Stomach (tissue), 9 donors: ENCODE results near the gene LSMEM2. TPM values are rescaled to one million over a fixed set of nuclear protein-coding genes. Genes with fewer than 3 reads are reported as not detected.

ENCODE experiments used
- DNase-seq, 2 donors: peaks; one replicate each; pipeline versions ENCODE4 v3.0.0 to v3.0.0-alpha.2; 2013 to 2019
- H3K27ac ChIP-seq, 5 donors: fragments of 200-600 bp in 4 of 5; sonication (generic) in 4 of 5; one replicate each; pipeline ENCODE4 v1.5.1; 2013 to 2019; ENCODE audit warnings: mild to moderate bottlenecking in 1 of 5, moderate library complexity in 1 of 5
- H3K27me3 ChIP-seq, 3 donors: fragments of 200-600 bp; sonication (generic); one replicate each; pipeline ENCODE4 v1.5.1; 2017 to 2019; ENCODE audit warnings: mixed run types in 1 of 3
- H3K36me3 ChIP-seq, 4 donors: fragments of 200-600 bp; sonication (generic); 1 replicate in 3 of 4; 2 replicates in 1 of 4; pipeline ENCODE4 v1.5.1; 2016 to 2019
- H3K4me1 ChIP-seq, 4 donors: fragments of 200-600 bp; sonication (generic); one replicate each; pipeline ENCODE4 v1.5.1; 2016 to 2019
- H3K4me3 ChIP-seq, 4 donors: fragments of 200-600 bp; sonication (generic) in 3 of 4; one replicate each; pipeline ENCODE4 v1.5.1; 2016 to 2019; ENCODE audit warnings: mild to moderate bottlenecking in 1 of 4
- H3K9me3 ChIP-seq, 4 donors: fragments of 200-600 bp; sonication (generic); one replicate each; pipeline ENCODE4 v1.5.1; 2016 to 2019
- EP300 ChIP-seq: sonication (generic); formaldehyde crosslinking; IDR thresholded peaks from one replicate; pipeline ENCODE4 v1.6.1; 2017; ENCODE audit warnings: antibody characterized with exemption
- POLR2A ChIP-seq, 4 donors: fragments of 450-650 bp; IDR thresholded peaks; one replicate each; pipeline ENCODE4 v1.6.1; 2016; ENCODE audit warnings: antibody characterized with exemption in 4 of 4, control low read depth in 2 of 4, mild to moderate bottlenecking in 1 of 4, moderate library complexity in 1 of 4
- POLR2AphosphoS5 ChIP-seq, 3 donors: sonication (generic); formaldehyde crosslinking; IDR thresholded peaks; one replicate each; pipeline ENCODE4 v1.6.1; 2016; ENCODE audit warnings: antibody characterized with exemption in 3 of 3
- WGBS, 5 donors: extraction: QIAGEN DNeasy Blood & Tissue Kit in 3 of 5; methylation state at CpG; one replicate each; pipeline versions ENCODE4 v1.1.5 to v1.1.7; 2013 to 2018; 5-methylcytosine and 5-hydroxymethylcytosine counted together
- intact Hi-C: fragments of 100-400 bp; cut with DNase I; formaldehyde crosslinking; loops from one replicate; pipeline ENCODE4 v1.15.1; 2023; ENCODE audit warnings: low total_unique reads
- polyA plus RNA-seq, 3 donors: library from polyadenylated mRNA; stranded (reverse); fragments of 200-250 nt; gene quantifications; one replicate each; pipeline ENCODE4 v1.2.3, GENCODE V29; 2013
- total RNA-seq, 5 donors: library from RNA; depleted of rRNA; stranded (reverse); fragments of >200 nt; gene quantifications; one replicate each; pipeline versions ENCODE4 v1.1.0 to v1.2.3, GENCODE V29; 2014 to 2016
- TF ChIP-seq, protein P1 (sequence below), 7 experiments: fragments of 450-650 bp in 4 of 7; fragments of 200-600 bp in 3 of 7; sonication (generic) in 3 of 7; IDR thresholded peaks; one replicate each; pipeline ENCODE4 v1.5.1; 2016 to 2019; ENCODE audit warnings: antibody characterized with exemption in 7 of 7, control low read depth in 2 of 7, mild to moderate bottlenecking in 1 of 7
- donor health status: healthy with polysubstance abuse.
- donor health status: Bipolar disorder and iron deficiency.
- donor health status: healthy.

Gene LSMEM2
- total and polyA plus RNA-seq, 8 donors: 0.31 to 0.58 TPM; not detected in 6

- H3K27me3 ChIP-seq: no peaks in the 10 kb centered on the region
- peak overlapping the region in 4 of 5 donors; percentile 84 to 97 (median 92) for H3K27ac ChIP-seq
- H3K4me1 ChIP-seq: peaks cover 54 to 97% (median 76%) of the 10 kb centered on the region in 4 donors
- TF ChIP-seq EP300: no peak
- TF ChIP-seq, protein P1, sequence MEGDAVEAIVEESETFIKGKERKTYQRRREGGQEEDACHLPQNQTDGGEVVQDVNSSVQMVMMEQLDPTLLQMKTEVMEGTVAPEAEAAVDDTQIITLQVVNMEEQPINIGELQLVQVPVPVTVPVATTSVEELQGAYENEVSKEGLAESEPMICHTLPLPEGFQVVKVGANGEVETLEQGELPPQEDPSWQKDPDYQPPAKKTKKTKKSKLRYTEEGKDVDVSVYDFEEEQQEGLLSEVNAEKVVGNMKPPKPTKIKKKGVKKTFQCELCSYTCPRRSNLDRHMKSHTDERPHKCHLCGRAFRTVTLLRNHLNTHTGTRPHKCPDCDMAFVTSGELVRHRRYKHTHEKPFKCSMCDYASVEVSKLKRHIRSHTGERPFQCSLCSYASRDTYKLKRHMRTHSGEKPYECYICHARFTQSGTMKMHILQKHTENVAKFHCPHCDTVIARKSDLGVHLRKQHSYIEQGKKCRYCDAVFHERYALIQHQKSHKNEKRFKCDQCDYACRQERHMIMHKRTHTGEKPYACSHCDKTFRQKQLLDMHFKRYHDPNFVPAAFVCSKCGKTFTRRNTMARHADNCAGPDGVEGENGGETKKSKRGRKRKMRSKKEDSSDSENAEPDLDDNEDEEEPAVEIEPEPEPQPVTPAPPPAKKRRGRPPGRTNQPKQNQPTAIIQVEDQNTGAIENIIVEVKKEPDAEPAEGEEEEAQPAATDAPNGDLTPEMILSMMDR (IDR thresholded peaks at IDR 0.05): no peak
- no peak for TF ChIP-seq POLR2AphosphoS5 (IDR thresholded peaks at IDR 0.05)
- TF ChIP-seq POLR2A (IDR thresholded peaks at IDR 0.05): no peak
- intact Hi-C loops: no loop called here
- 88 to 94% (median 89%) methylated on average over 4 of the region's 4 CpGs for WGBS, 5 donors
- H3K9me3 ChIP-seq: no peaks in the 10 kb centered on the region
- no peak overlapping the region for H3K4me3 ChIP-seq
- peaks cover 34 to 52% (median 41%) of the 10 kb centered on the region in 4 donors for H3K36me3 ChIP-seq
- no peak for DNase-seq
Observed at GRCh38 chr3:50250514-50250913, 28.4 kb upstream of the LSMEM2 start.

GRCh38 chr3:50251220-50251619, 27.7 kb upstream of the LSMEM2 start:
- H3K27me3 ChIP-seq: no peaks in the 10 kb centered on the region
- peak; percentile 67 to 83 for DNase-seq
- intact Hi-C loops: no loop called here
- peak overlapping the region; percentile 62 to 97 (median 90) for H3K27ac ChIP-seq
- TF ChIP-seq, protein P1 (IDR thresholded peaks at IDR 0.05): no peak
- TF ChIP-seq POLR2A (IDR thresholded peaks at IDR 0.05): no peak
- peak in 1 of 3 donors; percentile 46 for TF ChIP-seq POLR2AphosphoS5 (IDR thresholded peaks at IDR 0.05)
- TF ChIP-seq EP300: no peak
- H3K9me3 ChIP-seq: no peaks in the 10 kb centered on the region
- peaks cover 39 to 59% (median 47%) of the 10 kb centered on the region in 4 donors for H3K36me3 ChIP-seq
- peaks cover 47 to 93% (median 69%) of the 10 kb centered on the region in 4 donors for H3K4me1 ChIP-seq
- 42 to 54% (median 47%) methylated on average over 8 of the region's 8 CpGs for WGBS, 5 donors
- H3K4me3 ChIP-seq: no peak overlapping the region

GRCh38 chr3:50254577-50255250, 24.2 kb upstream of the LSMEM2 start:
- H3K36me3 ChIP-seq: peaks cover 61 to 84% (median 74%) of the 10 kb centered on the region in 4 donors
- no peak overlapping the region for H3K4me3 ChIP-seq
- peaks cover 18 to 82% (median 42%) of the 10 kb centered on the region in 4 donors for H3K4me1 ChIP-seq
- intact Hi-C loops: no loop called here
- H3K9me3 ChIP-seq: no peaks in the 10 kb centered on the region
- peak in 2 of 3 donors; percentile 3 to 33 for TF ChIP-seq POLR2AphosphoS5 (IDR thresholded peaks at IDR 0.05)
- no peak for TF ChIP-seq POLR2A (IDR thresholded peaks at IDR 0.05)
- TF ChIP-seq EP300: no peak
- TF ChIP-seq, protein P1 (IDR thresholded peaks at IDR 0.05): no peak
- peak overlapping the region; percentile 36 to 98 (median 71) for H3K27ac ChIP-seq
- peak; percentile 64 to 70 for DNase-seq
- 71 to 86% (median 77%) methylated on average over 7 to 8 of the region's 8 CpGs for WGBS, 5 donors
- H3K27me3 ChIP-seq: no peaks in the 10 kb centered on the region

GRCh38 chr3:50255251-50255615, 23.7 kb upstream of the LSMEM2 start:
- Histone ChIP-seq H3K36me3 (peaks cover 61 to 84% (median 74%) of the 10 kb centered on the region in 4 donors), H3K27me3 (no peaks in the 10 kb centered on the region), H3K9me3 (no peaks in the 10 kb centered on the region), H3K4me3 (no peak overlapping the region), H3K4me1 (peaks cover 15 to 80% (median 40%) of the 10 kb centered on the region in 4 donors), H3K27ac (peak overlapping the region; percentile 36 to 98 (median 71))
- no peak for TF ChIP-seq POLR2AphosphoS5 (IDR thresholded peaks at IDR 0.05)
- no peak for TF ChIP-seq POLR2A (IDR thresholded peaks at IDR 0.05)
- WGBS, 5 donors: 80 to 100% (median 90%) methylated on average over 1 to 9 of the region's 9 CpGs
- intact Hi-C loops: no loop called here
- no peak for DNase-seq
